ENCODE results near the gene KCNMB2. TPM values are rescaled to one million over a fixed set of nuclear protein-coding genes. Genes with fewer than 3 reads are reported as not detected.

KCNMB2 gene
- polyA plus RNA-seq, 2 donors: 0.05 to 0.08 TPM

DNA sequence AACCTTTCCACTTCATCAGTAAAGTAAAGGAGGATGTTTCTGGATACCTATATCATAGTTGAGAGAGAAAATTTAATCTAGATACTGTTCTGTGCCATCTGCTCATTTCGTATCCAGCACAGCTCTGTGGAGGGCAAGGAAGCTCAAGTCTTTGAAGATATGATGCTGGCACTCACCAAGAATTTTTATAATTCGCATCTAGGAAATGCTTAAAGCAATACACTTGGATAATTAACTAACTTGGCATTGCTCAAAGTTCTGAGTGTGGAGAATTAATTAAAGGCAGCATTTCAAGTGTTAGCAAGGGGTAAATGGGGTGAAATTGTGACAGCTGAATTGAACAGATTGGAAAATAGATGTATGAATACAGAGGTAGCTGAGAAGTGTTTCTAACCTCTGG is 213.2 kb downstream of the KCNMB2 start:
- Histone ChIP-seq H3K4me1 (ENCODE audit: control insufficient read depth in 2 of 2, insufficient read depth in 2 of 2, low read length in 1 of 2) (no peaks in the 10 kb centered on the region), H3K9me3 (ENCODE audit: control insufficient read depth in 2 of 2, insufficient read depth in 1 of 2, low read depth in 1 of 2, low read length in 1 of 2) (no peaks in the 10 kb centered on the region), H3K36me3 (ENCODE audit: control insufficient read depth in 2 of 2, insufficient read depth in 2 of 2, low read length in 1 of 2) (no peaks in the 10 kb centered on the region), H3K27me3 (ENCODE audit: control insufficient read depth in 1 of 2, insufficient read depth in 2 of 2, low read length in 2 of 2) (no peaks in the 10 kb centered on the region), H3K27ac (ENCODE audit: low read depth in 2 of 2, low read length in 1 of 2) (no peak overlapping the region), H3K4me3 (ENCODE audit: low read depth in 1 of 2, low read length in 2 of 2) (no peak overlapping the region)
- WGBS, 2 donors: 77 to 78% methylated on average over 2 of the region's 2 CpGs

DNA sequence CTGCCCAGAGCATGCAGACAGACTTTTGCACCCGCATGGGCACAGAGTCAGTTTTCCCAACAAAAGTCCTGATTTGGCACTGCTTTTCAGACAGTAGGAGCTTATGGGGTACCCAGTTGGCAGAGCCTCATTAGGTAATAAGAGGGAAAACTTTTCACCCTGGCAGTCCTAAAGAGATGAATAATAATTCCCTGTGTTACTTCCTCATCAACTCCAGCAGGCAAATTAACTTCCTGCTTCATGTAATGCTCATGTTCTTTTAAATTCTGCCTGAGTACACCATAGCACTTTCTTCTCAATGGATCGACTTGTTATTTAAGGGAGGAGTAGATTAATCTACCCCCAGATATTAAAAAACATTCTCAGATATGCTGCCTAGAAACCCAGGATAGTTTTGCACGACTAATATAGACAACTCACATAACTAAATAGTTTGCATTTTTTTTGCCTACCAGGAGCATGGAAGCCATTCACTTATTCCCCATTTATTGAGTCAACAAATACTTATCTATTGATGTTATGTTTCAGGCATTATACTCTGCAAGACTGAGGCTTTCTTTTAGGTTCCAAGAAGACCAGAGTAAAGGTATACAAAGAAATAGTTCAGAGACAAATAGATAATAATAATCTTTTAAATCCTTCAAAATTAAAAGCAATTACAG is 214.5 kb downstream of the KCNMB2 start:
- H3K27me3 ChIP-seq (ENCODE audit: control insufficient read depth in 1 of 2, insufficient read depth in 2 of 2, low read length in 2 of 2): no peaks in the 10 kb centered on the region
- WGBS, 2 donors: 60 to 69% methylated on average over 3 of the region's 3 CpGs
- no peak overlapping the region for H3K27ac ChIP-seq (ENCODE audit: low read depth in 2 of 2, low read length in 1 of 2)
- H3K9me3 ChIP-seq (ENCODE audit: control insufficient read depth in 2 of 2, insufficient read depth in 1 of 2, low read depth in 1 of 2, low read length in 1 of 2): no peaks in the 10 kb centered on the region
- H3K4me3 ChIP-seq (ENCODE audit: low read depth in 1 of 2, low read length in 2 of 2): no peak overlapping the region
- no peaks in the 10 kb centered on the region for H3K36me3 ChIP-seq (ENCODE audit: control insufficient read depth in 2 of 2, insufficient read depth in 2 of 2, low read length in 1 of 2)
- no peaks in the 10 kb centered on the region for H3K4me1 ChIP-seq (ENCODE audit: control insufficient read depth in 2 of 2, insufficient read depth in 2 of 2, low read length in 1 of 2)

DNA sequence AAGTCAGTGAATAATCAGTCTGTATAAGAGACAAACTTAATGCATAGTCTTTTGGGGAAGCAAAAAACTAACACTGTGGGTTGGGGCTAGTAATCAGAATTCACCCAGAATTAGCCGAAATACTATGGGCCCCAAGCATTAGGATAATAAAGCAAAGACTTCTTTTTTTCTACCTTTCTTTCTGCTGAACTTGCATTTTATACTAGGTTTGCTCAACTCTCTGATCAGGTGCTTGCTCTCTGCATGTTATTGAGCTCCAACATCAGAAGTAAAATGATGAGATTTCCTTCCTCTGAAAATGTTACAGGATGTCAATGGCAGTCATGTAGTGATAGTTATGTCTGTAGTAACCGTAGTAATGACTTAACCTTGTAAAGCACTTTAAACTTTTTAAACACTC is 216.6 kb downstream of the KCNMB2 start:
- Histone ChIP-seq H3K36me3 (ENCODE audit: control insufficient read depth in 2 of 2, insufficient read depth in 2 of 2, low read length in 1 of 2) (no peaks in the 10 kb centered on the region), H3K4me3 (ENCODE audit: low read depth in 1 of 2, low read length in 2 of 2) (no peak overlapping the region), H3K27ac (ENCODE audit: low read depth in 2 of 2, low read length in 1 of 2) (no peak overlapping the region), H3K27me3 (ENCODE audit: control insufficient read depth in 1 of 2, insufficient read depth in 2 of 2, low read length in 2 of 2) (no peaks in the 10 kb centered on the region), H3K9me3 (ENCODE audit: control insufficient read depth in 2 of 2, insufficient read depth in 1 of 2, low read depth in 1 of 2, low read length in 1 of 2) (no peaks in the 10 kb centered on the region), H3K4me1 (ENCODE audit: control insufficient read depth in 2 of 2, insufficient read depth in 2 of 2, low read length in 1 of 2) (no peaks in the 10 kb centered on the region)
- 86 to 87% methylated on average over 2 of the region's 2 CpGs for WGBS, 2 donors

DNA sequence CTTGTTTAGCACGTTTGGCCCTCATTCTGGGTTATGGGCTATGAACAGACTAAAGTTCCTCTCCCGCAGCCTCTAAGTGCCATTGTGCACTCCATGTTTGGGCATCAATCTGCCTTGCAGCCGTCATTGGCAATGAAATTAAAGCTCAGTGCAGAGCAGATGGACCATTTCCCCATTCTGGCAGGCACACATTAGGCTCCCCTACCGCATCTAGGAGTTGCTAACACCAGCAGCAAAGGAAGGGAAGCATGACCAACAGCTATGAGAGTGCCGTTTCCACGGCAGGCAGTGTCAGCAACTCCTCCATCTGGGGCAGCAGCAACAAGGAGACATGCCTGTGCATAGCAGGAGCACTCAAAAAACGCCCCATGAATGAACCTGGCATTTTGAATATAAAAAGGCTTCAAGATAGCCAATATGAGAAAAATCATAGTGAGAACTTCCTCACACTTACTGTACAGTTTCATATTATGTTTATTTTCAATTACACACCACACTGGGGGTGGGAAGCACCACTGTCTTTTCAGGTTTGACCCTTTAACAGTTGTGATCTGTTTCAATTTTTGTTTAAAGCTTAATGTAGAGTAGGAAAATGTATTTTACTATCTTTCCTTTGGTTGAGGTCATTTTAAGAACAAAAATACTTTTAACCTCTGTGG is 218.7 kb downstream of the KCNMB2 start:
- Histone ChIP-seq H3K36me3 (ENCODE audit: control insufficient read depth in 2 of 2, insufficient read depth in 2 of 2, low read length in 1 of 2) (no peaks in the 10 kb centered on the region), H3K27me3 (ENCODE audit: control insufficient read depth in 1 of 2, insufficient read depth in 2 of 2, low read length in 2 of 2) (no peaks in the 10 kb centered on the region), H3K4me3 (ENCODE audit: low read depth in 1 of 2, low read length in 2 of 2) (no peak overlapping the region), H3K9me3 (ENCODE audit: control insufficient read depth in 2 of 2, insufficient read depth in 1 of 2, low read depth in 1 of 2, low read length in 1 of 2) (no peaks in the 10 kb centered on the region), H3K27ac (ENCODE audit: low read depth in 2 of 2, low read length in 1 of 2) (no peak overlapping the region), H3K4me1 (ENCODE audit: control insufficient read depth in 2 of 2, insufficient read depth in 2 of 2, low read length in 1 of 2) (no peaks in the 10 kb centered on the region)
- WGBS, 2 donors: 46 to 54% methylated on average over 7 of the region's 7 CpGs

DNA sequence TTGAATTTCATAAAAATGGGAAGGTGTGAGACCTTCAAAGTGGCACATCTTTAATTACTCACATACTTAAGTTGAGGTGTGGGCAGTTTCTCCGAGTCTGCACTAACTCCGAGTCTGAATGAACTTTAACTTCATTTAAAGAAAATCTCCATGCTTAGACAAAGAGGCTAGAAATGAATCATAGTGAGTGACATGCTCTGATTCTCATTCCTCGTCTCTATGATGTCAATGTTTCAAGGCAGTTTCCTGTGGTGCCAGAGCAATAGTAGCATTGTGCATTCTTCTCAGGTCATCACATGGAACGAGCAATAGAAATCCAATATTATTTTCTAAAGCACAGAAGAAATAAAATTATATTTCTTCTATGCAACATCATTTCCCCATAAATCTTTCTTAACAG is 224.8 kb downstream of the KCNMB2 start:
- no peaks in the 10 kb centered on the region for H3K36me3 ChIP-seq (ENCODE audit: control insufficient read depth in 2 of 2, insufficient read depth in 2 of 2, low read length in 1 of 2)
- WGBS, 2 donors: 82 to 85% methylated on average over 4 of the region's 4 CpGs
- no peaks in the 10 kb centered on the region for H3K27me3 ChIP-seq (ENCODE audit: control insufficient read depth in 1 of 2, insufficient read depth in 2 of 2, low read length in 2 of 2)
- H3K27ac ChIP-seq (ENCODE audit: low read depth in 2 of 2, low read length in 1 of 2): no peak overlapping the region
- no peaks in the 10 kb centered on the region for H3K9me3 ChIP-seq (ENCODE audit: control insufficient read depth in 2 of 2, insufficient read depth in 1 of 2, low read depth in 1 of 2, low read length in 1 of 2)
- H3K4me1 ChIP-seq (ENCODE audit: control insufficient read depth in 2 of 2, insufficient read depth in 2 of 2, low read length in 1 of 2): no peaks in the 10 kb centered on the region
- no peak overlapping the region for H3K4me3 ChIP-seq (ENCODE audit: low read depth in 1 of 2, low read length in 2 of 2)

DNA sequence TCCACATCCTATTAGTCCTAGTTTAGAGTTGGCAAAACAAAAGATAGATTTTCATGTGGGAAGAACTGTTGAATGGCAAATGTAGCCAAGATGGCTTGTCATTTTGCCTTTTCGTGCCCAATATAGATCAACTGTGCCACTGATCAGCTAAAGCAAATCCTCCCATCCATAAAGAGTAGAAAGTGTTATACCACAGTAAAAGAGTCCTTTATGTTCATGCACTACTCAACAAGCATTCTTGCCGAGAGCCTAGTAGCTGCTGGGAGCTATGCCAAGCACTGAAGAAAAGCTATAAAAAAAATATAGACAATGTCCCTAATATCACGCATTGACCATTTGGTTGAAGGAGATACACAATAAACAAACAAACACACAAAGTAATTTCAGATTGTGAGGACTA is 225.2 kb downstream of the KCNMB2 start:
- 86 to 87% methylated on average over 3 of the region's 3 CpGs for WGBS, 2 donors
- Histone ChIP-seq H3K36me3 (ENCODE audit: control insufficient read depth in 2 of 2, insufficient read depth in 2 of 2, low read length in 1 of 2) (no peaks in the 10 kb centered on the region), H3K4me1 (ENCODE audit: control insufficient read depth in 2 of 2, insufficient read depth in 2 of 2, low read length in 1 of 2) (no peaks in the 10 kb centered on the region), H3K27ac (ENCODE audit: low read depth in 2 of 2, low read length in 1 of 2) (no peak overlapping the region), H3K27me3 (ENCODE audit: control insufficient read depth in 1 of 2, insufficient read depth in 2 of 2, low read length in 2 of 2) (no peaks in the 10 kb centered on the region), H3K4me3 (ENCODE audit: low read depth in 1 of 2, low read length in 2 of 2) (no peak overlapping the region), H3K9me3 (ENCODE audit: control insufficient read depth in 2 of 2, insufficient read depth in 1 of 2, low read depth in 1 of 2, low read length in 1 of 2) (no peaks in the 10 kb centered on the region)

DNA sequence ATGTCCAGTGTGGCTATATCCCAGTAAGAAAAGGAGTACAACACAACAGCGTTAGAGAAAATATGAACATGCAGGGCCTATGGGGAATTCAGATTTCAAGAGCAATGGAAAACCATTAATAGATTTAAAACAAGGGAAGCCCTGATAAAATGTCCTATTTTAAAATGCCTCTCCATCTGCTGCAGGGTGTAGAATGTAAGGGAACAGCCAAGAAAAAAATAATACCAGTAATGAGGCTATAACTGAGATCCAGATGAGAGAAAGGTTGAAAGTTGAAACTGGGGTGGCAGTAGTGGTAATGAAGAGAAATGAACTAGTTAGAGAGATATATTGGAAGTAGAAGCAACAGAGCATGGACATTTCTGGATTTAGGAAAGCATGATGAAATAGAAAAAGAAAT is 226.1 kb downstream of the KCNMB2 start:
- H3K4me3 ChIP-seq (ENCODE audit: low read depth in 1 of 2, low read length in 2 of 2): no peak overlapping the region
- H3K4me1 ChIP-seq (ENCODE audit: control insufficient read depth in 2 of 2, insufficient read depth in 2 of 2, low read length in 1 of 2): no peaks in the 10 kb centered on the region
- H3K9me3 ChIP-seq (ENCODE audit: control insufficient read depth in 2 of 2, insufficient read depth in 1 of 2, low read depth in 1 of 2, low read length in 1 of 2): no peaks in the 10 kb centered on the region
- no peak overlapping the region for H3K27ac ChIP-seq (ENCODE audit: low read depth in 2 of 2, low read length in 1 of 2)
- H3K36me3 ChIP-seq (ENCODE audit: control insufficient read depth in 2 of 2, insufficient read depth in 2 of 2, low read length in 1 of 2): no peaks in the 10 kb centered on the region
- no peaks in the 10 kb centered on the region for H3K27me3 ChIP-seq (ENCODE audit: control insufficient read depth in 1 of 2, insufficient read depth in 2 of 2, low read length in 2 of 2)
- WGBS, 2 donors: 91% methylated on average over 1 of the region's 1 CpG

DNA sequence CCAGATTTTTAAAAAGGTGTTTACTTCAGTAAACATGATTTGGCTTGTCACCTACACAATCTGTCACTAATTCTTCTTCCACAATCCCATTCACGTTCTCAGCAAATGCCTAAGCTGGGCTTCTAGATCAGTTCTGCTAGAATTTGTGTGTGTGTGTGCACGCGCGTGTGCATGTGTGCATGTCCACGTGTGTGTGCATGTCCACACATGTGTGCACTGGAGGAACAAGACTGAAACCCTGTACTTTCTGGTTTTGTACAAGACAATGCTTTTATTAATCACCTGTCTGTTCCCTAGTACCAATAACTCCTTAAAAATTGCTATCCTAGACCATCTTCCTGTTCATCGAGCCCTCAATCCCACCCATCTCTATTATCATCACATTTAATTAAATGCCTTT is 229.2 kb downstream of the KCNMB2 start:
- no peak overlapping the region for H3K27ac ChIP-seq (ENCODE audit: low read depth in 2 of 2, low read length in 1 of 2)
- no peaks in the 10 kb centered on the region for H3K27me3 ChIP-seq (ENCODE audit: control insufficient read depth in 1 of 2, insufficient read depth in 2 of 2, low read length in 2 of 2)
- no peaks in the 10 kb centered on the region for H3K36me3 ChIP-seq (ENCODE audit: control insufficient read depth in 2 of 2, insufficient read depth in 2 of 2, low read length in 1 of 2)
- no peaks in the 10 kb centered on the region for H3K4me1 ChIP-seq (ENCODE audit: control insufficient read depth in 2 of 2, insufficient read depth in 2 of 2, low read length in 1 of 2)
- H3K9me3 ChIP-seq (ENCODE audit: control insufficient read depth in 2 of 2, insufficient read depth in 1 of 2, low read depth in 1 of 2, low read length in 1 of 2): no peaks in the 10 kb centered on the region
- 60 to 63% methylated on average over 6 of the region's 6 CpGs for WGBS, 2 donors
- H3K4me3 ChIP-seq (ENCODE audit: low read depth in 1 of 2, low read length in 2 of 2): no peak overlapping the region

DNA sequence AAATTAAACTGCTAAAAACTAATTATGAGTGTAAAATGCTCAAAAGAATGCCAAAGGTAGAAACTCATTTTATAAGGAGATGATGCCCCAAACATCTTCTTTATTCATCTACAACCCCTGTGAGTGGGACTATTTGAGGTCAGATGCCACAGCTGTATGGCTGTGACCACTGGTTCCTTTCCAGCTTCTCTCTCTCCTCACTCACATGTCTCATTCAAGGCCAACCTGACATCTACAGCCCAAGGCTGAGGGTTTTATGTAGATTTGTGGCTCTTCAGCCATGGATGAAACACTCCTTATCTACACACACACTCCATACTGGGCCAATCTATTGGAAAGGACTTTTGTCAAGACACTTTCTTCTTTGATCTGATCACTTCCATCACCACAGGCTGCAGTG is 231.3 kb downstream of the KCNMB2 start:
- H3K36me3 ChIP-seq (ENCODE audit: control insufficient read depth in 2 of 2, insufficient read depth in 2 of 2, low read length in 1 of 2): no peaks in the 10 kb centered on the region
- no peak overlapping the region for H3K4me3 ChIP-seq (ENCODE audit: low read depth in 1 of 2, low read length in 2 of 2)
- H3K27ac ChIP-seq (ENCODE audit: low read depth in 2 of 2, low read length in 1 of 2): no peak overlapping the region
- H3K27me3 ChIP-seq (ENCODE audit: control insufficient read depth in 1 of 2, insufficient read depth in 2 of 2, low read length in 2 of 2): no peaks in the 10 kb centered on the region
- H3K4me1 ChIP-seq (ENCODE audit: control insufficient read depth in 2 of 2, insufficient read depth in 2 of 2, low read length in 1 of 2): no peaks in the 10 kb centered on the region
- no peaks in the 10 kb centered on the region for H3K9me3 ChIP-seq (ENCODE audit: control insufficient read depth in 2 of 2, insufficient read depth in 1 of 2, low read depth in 1 of 2, low read length in 1 of 2)
